Retinal pigment epithelial cell (primary cell): ENCODE measurements around the gene PSTPIP2.
A peak's percentile ranks its signal among the peaks of the same experiment; 100 is the strongest.

Experiments
- DNase-seq: peaks from one replicate; pipeline ENCODE4 v3.0.0-alpha.2; 2010; ENCODE audit warnings: low read depth
- H3K4me3 ChIP-seq: 2 replicates; pipeline ENCODE4 v1.5.1; 2011; ENCODE audit warnings: mild to moderate bottlenecking, low read length, control low read depth, moderate library complexity
- TF ChIP-seq, protein P1 (sequence below): conservative IDR thresholded peaks from 2 replicates; pipeline ENCODE4 v1.5.1; 2011; ENCODE audit warnings: low read depth, low read length, control low read depth, inconsistent platforms

Gene PSTPIP2

DNA sequence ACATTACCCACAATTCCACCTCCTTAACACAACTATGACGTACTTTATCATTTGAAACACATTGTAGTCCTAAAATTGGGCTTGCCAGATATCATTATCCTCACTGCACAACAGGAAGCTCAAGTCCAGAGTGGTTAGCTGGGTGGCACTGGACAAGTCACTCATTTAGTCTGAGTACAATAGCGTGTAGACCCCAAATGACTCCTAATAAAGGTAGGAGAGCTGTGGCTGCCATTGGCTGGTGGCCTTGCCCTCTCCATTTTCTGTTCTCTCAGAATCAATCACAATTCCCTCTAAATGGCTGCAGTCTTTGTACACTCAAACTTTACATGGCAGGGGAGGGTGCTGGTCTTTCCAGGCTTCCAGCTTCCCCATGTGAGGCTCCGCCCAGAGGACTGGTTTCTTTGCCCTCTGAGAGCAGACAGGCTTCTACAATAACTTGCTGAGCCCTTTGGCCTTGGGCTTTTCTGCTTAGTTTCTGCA is 11.7 kb downstream of the PSTPIP2 start:
- no peak overlapping the region for H3K4me3 ChIP-seq
- TF ChIP-seq, protein P1, sequence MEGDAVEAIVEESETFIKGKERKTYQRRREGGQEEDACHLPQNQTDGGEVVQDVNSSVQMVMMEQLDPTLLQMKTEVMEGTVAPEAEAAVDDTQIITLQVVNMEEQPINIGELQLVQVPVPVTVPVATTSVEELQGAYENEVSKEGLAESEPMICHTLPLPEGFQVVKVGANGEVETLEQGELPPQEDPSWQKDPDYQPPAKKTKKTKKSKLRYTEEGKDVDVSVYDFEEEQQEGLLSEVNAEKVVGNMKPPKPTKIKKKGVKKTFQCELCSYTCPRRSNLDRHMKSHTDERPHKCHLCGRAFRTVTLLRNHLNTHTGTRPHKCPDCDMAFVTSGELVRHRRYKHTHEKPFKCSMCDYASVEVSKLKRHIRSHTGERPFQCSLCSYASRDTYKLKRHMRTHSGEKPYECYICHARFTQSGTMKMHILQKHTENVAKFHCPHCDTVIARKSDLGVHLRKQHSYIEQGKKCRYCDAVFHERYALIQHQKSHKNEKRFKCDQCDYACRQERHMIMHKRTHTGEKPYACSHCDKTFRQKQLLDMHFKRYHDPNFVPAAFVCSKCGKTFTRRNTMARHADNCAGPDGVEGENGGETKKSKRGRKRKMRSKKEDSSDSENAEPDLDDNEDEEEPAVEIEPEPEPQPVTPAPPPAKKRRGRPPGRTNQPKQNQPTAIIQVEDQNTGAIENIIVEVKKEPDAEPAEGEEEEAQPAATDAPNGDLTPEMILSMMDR: no peak
- no peak for DNase-seq

DNA sequence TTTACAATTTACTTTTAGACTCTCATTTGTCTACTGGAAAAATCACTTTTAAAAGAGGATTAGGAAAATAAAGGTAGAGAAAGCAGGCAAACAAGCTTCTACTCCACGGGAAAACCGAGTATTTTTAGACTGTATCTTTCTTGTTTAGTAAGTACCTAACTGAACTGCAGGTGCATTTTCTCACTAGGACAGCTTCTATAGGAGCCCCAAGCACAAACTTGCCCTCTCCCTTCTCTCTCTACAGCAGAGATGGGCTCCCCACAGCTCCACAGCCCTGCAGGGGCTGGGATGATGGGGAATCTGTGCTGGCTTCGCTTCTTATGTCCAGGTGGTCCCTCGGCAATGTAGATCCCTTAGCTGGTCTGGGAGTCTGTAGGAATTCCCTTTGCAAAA is 16.2 kb downstream of the PSTPIP2 start:
- H3K4me3 ChIP-seq: no peak overlapping the region
- no peak for DNase-seq
- TF ChIP-seq, protein P1: no peak

DNA sequence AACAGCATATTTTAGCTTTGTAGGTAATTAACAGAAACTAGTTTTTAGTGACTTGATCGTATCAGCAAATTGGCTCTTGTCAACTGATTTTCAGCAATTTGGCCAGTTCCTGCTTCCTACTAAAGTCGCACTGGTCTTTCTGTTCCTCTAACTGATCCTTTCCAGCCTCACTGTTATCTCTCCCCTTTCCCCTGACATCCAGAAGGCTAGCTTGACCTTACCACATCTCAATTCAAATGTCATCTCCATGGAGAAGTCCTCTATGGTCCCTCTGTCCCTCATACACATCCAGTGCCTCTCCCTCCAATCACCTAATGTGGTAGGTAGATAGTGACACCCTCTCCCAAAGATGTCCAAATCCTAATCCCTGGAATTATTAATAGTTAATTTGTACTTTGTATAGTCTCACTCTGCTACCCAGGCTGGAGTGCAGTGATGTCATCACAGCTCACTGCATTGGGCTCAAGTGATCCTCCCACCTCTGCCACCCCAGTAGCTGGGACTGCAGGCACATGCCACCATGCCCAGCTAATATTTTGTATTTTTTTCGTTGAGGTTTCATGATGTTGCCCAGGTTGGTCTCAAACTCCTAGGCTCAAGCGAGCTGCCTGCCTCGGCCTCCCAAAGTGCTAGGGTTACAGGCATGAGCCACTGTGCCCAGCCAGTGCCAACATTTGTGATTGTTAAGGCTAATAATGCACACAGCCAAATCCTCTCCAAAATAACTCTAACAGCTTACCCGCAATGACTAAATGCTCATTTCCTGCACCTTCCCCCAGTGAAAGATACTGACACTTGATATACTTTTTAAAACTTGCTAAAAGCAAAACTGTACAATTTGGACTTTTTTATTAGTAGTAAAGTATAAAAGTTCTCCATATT is 16.9 kb downstream of the PSTPIP2 start:
- TF ChIP-seq, protein P1: no peak
- DNase-seq: no peak
- H3K4me3 ChIP-seq: no peak overlapping the region

DNA sequence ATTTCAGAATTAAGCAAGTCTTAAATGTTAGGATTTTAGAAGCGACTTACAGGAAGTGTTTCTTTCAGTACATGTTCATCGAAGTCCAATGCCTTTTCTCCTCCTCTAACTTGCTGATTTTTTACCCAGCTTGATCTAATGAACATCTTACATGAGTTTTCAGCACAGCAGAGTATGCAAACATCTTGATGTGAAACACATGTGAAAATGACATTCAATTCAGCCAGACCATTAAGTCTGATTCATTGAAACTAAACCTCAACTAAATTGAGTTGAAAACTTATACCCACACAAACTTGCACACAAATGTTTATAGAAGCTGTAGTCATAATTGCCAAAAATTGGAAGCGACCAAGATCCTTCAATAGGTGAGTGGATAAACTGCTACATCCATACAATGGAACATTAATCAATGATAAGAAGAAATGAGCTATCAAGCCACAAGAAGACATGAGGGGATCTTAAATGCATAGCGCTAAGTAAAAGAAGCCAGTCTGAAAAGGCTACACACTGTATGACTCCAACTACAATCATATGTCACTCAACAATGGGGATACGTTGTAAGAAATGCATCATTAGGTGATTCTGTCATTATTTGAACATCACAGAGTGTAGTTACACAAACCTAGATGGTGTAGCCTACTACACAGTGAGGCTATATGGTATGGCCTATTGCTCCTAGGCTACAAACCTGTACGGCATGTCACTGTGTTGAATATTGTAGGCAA is 18.5 kb downstream of the PSTPIP2 start:
- TF ChIP-seq, protein P1: no peak
- no peak overlapping the region for H3K4me3 ChIP-seq
- DNase-seq: no peak

DNA sequence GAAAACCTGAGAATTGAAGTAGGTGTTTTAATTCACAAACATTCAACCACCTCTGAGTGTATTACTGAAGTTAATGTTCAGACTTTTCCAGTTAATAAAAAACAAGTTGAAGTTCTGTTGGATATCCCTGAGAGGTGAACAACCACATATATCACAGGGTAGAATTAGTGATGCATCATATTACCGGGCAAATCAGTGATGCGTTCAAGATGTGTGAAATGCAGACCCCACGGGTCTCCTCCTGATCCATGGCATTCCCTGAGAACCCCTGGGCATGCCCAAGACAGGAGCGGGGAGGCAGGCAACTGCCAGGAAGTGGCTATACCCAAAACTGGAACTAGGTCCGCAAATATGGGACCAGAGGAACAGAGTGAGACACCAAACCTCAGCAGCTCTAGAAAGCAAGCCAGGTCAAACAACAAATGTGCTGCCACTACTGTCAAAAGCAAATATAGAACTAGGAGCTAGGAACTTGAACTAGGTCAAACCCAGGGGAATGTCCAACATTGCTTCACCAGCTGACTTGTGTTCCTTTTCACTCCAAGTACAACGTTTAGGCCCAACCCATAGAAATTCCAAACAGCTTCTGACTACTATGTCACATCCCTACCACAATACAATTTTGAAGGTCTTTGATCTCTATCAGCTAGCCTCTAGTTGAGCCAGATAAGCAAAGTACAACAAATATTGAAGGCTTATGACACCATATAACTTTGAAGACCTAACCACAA is 20.2 kb downstream of the PSTPIP2 start:
- TF ChIP-seq, protein P1: no peak
- H3K4me3 ChIP-seq: no peak overlapping the region
- peak; percentile 62 for DNase-seq

DNA sequence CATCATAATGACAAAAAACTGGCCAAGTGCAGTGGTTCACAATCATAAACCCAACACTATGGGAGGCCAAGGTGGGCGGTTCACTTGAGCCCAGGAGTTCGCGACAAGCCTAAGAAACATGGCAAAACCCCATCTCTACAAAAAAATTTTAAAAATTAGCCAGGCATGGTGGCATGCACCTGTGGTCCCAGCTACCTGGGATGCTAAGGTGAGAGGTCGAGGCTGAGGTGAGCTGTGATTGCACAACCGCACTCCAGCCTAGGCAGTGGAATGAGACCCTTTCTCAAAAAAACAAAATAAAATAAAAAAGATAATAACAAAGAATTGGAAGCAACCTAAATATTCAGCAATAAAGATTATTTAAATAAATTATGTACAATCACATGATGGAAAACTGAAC is 21.8 kb downstream of the PSTPIP2 start:
- TF ChIP-seq, protein P1: no peak
- H3K4me3 ChIP-seq: no peak overlapping the region
- DNase-seq: no peak
